ENCODE results near the gene TRAPPC10. TPM values are rescaled to one million over a fixed set of nuclear protein-coding genes. Genes with fewer than 3 reads are reported as not detected.
A peak's percentile ranks its signal among the peaks of the same experiment; 100 is the strongest.

The TRAPPC10 gene
- total and polyA plus RNA-seq, 9 of the 15 experiments (the other 6 are each of a cell fraction or from before 2014, with no cell fraction given), result 1.1 to 33.8 (median 24.3) TPM

- TF ChIP-seq BCLAF1 (IDR thresholded peaks at IDR 0.05; ENCODE audit: borderline replicate concordance in 1 of 2, control insufficient read depth in 1 of 2, low read depth in 2 of 2, low read length in 1 of 2) (peak in 1 of 2 experiments; percentile 25; a peak in 1 of 4 replicates), ZNF511 (CRISPR knock-in tag; IDR thresholded peaks at IDR 0.05) (no peak), MEF2A (IDR thresholded peaks at IDR 0.05; ENCODE audit: control insufficient read depth, low read depth, low read length) (no peak), TRIM24 (IDR thresholded peaks at IDR 0.05) (peak in 1 of 2 experiments; percentile 45; a peak in 3 of 4 replicates), CREBBP (IDR thresholded peaks at IDR 0.05; ENCODE audit: low read depth, low read length) (no peak), ZNF174 (CRISPR knock-in tag; IDR thresholded peaks at IDR 0.05) (no peak), LCOR (CRISPR knock-in tag; IDR thresholded peaks at IDR 0.05) (no peak), PHF20 (IDR thresholded peaks at IDR 0.05; ENCODE audit: partially characterized antibody) (peak; percentile 95), HNRNPUL1 (IDR thresholded peaks at IDR 0.05; ENCODE audit: low read length) (no peak), ZNF76 (CRISPR knock-in tag; IDR thresholded peaks at IDR 0.05; ENCODE audit: borderline replicate concordance) (no peak), CSDE1 (IDR thresholded peaks at IDR 0.05) (peak in 1 of 2 experiments; percentile 82; a peak in 2 of 4 replicates), ZC3H4 (CRISPR knock-in tag; IDR thresholded peaks at IDR 0.05; ENCODE audit: borderline replicate concordance) (0 out of 2 replicates have a peak, but pooled peaks have one; percentile 29), RNF219 (CRISPR knock-in tag; IDR thresholded peaks at IDR 0.05) (no peak), LARP7 (IDR thresholded peaks at IDR 0.05) (peak; percentile 88), JUNB (CRISPR knock-in tag; conservative IDR thresholded peaks at IDR 0.05) (no peak), MIER1 (IDR thresholded peaks at IDR 0.05; ENCODE audit: low read depth) (peak; percentile 49; the same call in 1 of the 2 replicates)
- TF ChIP-seq, protein P1, sequence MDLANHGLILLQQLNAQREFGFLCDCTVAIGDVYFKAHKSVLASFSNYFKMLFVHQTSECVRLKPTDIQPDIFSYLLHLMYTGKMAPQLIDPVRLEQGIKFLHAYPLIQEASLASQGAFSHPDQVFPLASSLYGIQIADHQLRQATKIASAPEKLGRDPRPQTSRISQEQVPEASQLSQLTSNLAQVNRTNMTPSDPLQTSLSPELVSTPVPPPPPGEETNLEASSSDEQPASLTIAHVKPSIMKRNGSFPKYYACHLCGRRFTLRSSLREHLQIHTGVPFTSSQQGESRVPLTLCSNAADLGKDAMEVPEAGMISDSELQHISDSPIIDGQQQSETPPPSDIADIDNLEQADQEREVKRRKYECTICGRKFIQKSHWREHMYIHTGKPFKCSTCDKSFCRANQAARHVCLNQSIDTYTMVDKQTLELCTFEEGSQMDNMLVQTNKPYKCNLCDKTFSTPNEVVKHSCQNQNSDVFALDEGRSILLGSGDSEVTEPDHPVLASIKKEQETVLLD (IDR thresholded peaks at IDR 0.05), result peak; percentile 46; the same call in 1 of the 2 replicates
- TF ChIP-seq, protein P2, sequence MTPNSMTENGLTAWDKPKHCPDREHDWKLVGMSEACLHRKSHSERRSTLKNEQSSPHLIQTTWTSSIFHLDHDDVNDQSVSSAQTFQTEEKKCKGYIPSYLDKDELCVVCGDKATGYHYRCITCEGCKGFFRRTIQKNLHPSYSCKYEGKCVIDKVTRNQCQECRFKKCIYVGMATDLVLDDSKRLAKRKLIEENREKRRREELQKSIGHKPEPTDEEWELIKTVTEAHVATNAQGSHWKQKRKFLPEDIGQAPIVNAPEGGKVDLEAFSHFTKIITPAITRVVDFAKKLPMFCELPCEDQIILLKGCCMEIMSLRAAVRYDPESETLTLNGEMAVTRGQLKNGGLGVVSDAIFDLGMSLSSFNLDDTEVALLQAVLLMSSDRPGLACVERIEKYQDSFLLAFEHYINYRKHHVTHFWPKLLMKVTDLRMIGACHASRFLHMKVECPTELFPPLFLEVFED (CRISPR knock-in tag; conservative IDR thresholded peaks at IDR 0.05), result peak; percentile 76; the same call in 1 of the 2 replicates
These were observed 37.2 kb upstream of the TRAPPC10 start (continued) for GRCh38 chr21:43974791-43975468.

Data from K562 (cell line).